ENCODE results near the gene LZTR1.
"Not testable (repeated sequence)": the region's sequence is repeated elsewhere in the genome, so short reads cannot be mapped to it uniquely, and the experiment has no call there.

Gene LZTR1

GRCh38 chr22:21043860-21044535 is 61.9 kb downstream of the LZTR1 start:
- DNase-seq (ENCODE audit: low read depth), result peak; percentile 36
- peak overlapping the region; percentile 25 for H3K4me3 ChIP-seq (ENCODE audit: low read depth, low read length)
- TF ChIP-seq, protein P1, sequence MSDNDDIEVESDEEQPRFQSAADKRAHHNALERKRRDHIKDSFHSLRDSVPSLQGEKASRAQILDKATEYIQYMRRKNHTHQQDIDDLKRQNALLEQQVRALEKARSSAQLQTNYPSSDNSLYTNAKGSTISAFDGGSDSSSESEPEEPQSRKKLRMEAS (IDR thresholded peaks at IDR 0.05; ENCODE audit: low read depth, low read length), result no peak
- TF ChIP-seq MYC (IDR thresholded peaks at IDR 0.05; ENCODE audit: low read depth, low read length) (no peak), CTCF (IDR thresholded peaks at IDR 0.05; ENCODE audit: low read depth, low read length) (no peak), POLR2A (IDR thresholded peaks at IDR 0.05; ENCODE audit: extremely low read depth, insufficient read length) (no peak)

- DNase-seq (ENCODE audit: low read depth), result peak; percentile 89
- peak overlapping the region; percentile 14 for H3K4me3 ChIP-seq (ENCODE audit: low read depth, low read length)
- TF ChIP-seq, protein P1 (IDR thresholded peaks at IDR 0.05; ENCODE audit: low read depth, low read length), result 0 out of 2 replicates have a peak, but pooled peaks have one; percentile 14
- no peak for TF ChIP-seq MYC (IDR thresholded peaks at IDR 0.05; ENCODE audit: low read depth, low read length)
Observed at GRCh38 chr22:21044931-21045584, 63.0 kb downstream of the LZTR1 start.

- peak; percentile 88 for DNase-seq (ENCODE audit: low read depth)
- TF ChIP-seq, protein P1 (IDR thresholded peaks at IDR 0.05; ENCODE audit: low read depth, low read length), result no peak
- no peak for TF ChIP-seq CTCF (IDR thresholded peaks at IDR 0.05; ENCODE audit: low read depth, low read length)
- TF ChIP-seq POLR2A (IDR thresholded peaks at IDR 0.05; ENCODE audit: extremely low read depth, insufficient read length), result no peak
- no peak for TF ChIP-seq MYC (IDR thresholded peaks at IDR 0.05; ENCODE audit: low read depth, low read length)
- H3K4me3 ChIP-seq (ENCODE audit: low read depth, low read length), result peak within 1 kb of the TSS; percentile 32
Observed at GRCh38 chr22:21045585-21046294, 63.6 kb downstream of the LZTR1 start, which contains the start of gene LRRC74B. TSS of gene LRRC74B (plus strand) at chr22:21045946. CDS start at chr22:21045987, 41 bp downstream.

- no peak for DNase-seq (ENCODE audit: low read depth)
- no peak overlapping the region for H3K4me3 ChIP-seq (ENCODE audit: low read depth, low read length)
- no peak for TF ChIP-seq CTCF (IDR thresholded peaks at IDR 0.05; ENCODE audit: low read depth, low read length)
- TF ChIP-seq, protein P1 (IDR thresholded peaks at IDR 0.05; ENCODE audit: low read depth, low read length), result no peak
- no peak for TF ChIP-seq MYC (IDR thresholded peaks at IDR 0.05; ENCODE audit: low read depth, low read length)
- TF ChIP-seq POLR2A (IDR thresholded peaks at IDR 0.05; ENCODE audit: extremely low read depth, insufficient read length), result no peak
Observed at GRCh38 chr22:21047035-21047661, 65.1 kb downstream of the LZTR1 start.

DNA sequence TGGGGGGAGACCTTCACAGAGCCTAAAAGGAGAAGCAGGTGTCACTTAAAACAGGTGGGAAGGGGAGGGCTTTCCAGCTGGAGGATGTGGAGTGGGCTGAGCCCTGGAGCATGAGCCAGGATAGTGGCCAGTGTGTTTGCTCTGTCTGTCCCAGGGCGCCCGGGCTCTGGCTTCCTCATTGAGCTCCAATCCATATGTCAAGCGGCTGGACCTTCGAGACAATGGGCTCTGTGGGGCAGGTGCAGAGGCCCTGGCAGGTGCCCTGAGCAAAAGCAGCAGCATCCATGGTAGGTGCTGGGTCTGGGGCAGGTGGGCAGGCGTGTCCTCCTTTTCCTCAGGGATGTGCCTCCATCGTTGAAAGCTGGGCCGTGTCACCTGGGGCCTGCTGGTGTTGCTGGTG is 65.6 kb downstream of the LZTR1 start:
- no peak overlapping the region for H3K4me3 ChIP-seq (ENCODE audit: low read depth, low read length)
- no peak for TF ChIP-seq CTCF (IDR thresholded peaks at IDR 0.05; ENCODE audit: low read depth, low read length)
- no peak for TF ChIP-seq MYC (IDR thresholded peaks at IDR 0.05; ENCODE audit: low read depth, low read length)
- no peak for TF ChIP-seq POLR2A (IDR thresholded peaks at IDR 0.05; ENCODE audit: extremely low read depth, insufficient read length)
- TF ChIP-seq, protein P1 (IDR thresholded peaks at IDR 0.05; ENCODE audit: low read depth, low read length), result no peak
- DNase-seq (ENCODE audit: low read depth), result no peak

DNA sequence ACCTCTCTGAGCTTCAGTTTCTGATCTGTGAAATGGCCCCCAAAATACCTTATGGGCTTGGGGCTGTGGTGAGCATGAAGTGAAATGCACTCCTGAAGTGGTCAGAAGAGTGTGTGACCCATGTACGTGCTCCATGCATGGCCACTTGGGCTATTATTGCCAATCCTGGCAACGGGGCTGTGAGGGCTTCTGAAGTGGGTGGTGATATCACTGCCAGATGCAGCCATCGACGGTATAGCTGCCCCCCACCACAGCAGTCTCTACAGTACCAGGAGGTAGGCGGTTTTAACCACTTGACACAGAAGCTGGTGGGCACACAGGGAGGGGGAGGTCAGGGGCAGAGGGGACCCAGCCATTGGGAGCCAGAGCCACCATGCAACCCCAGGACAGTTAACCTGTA is 66.4 kb downstream of the LZTR1 start:
- not testable (repeated sequence) for DNase-seq (ENCODE audit: low read depth); H3K4me3 ChIP-seq (ENCODE audit: low read depth, low read length)

Measured in NB4 (cell line).